ENCODE measurements around the gene HOXD1.

Gene HOXD1

DNA sequence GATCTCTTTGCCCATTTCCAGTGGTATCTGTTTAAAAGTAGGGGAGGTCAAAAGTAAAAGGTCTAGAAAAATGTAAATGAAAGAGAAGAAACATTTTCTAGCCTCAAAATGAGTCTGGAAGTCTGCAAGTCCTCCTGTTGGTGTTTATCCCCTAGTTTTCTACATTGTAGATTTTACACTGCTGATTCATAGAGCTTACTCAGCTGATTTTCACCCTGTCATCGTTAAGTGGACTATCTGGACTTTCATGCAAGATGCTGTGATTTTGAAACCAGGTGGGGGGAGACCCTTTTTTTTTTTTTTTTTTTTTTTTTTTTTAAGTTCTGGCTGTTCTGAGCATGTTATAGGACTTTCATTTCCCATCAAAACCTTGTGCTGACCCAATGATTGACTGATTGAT lies 21.1 kb upstream of the HOXD1 start:
- no peak for DNase-seq

DNA sequence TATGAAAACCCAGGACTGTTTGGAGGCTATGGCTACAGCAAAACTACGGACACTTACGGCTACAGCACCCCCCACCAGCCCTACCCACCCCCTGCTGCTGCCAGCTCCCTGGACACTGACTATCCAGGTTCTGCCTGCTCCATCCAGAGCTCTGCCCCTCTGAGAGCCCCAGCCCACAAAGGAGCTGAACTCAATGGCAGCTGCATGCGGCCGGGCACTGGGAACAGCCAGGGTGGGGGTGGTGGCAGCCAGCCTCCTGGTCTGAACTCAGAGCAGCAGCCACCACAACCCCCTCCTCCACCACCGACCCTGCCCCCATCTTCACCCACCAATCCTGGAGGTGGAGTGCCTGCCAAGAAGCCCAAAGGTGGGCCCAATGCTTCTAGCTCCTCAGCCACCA lies 19.3 kb upstream of the HOXD1 start:
- DNase-seq = no peak

DNA sequence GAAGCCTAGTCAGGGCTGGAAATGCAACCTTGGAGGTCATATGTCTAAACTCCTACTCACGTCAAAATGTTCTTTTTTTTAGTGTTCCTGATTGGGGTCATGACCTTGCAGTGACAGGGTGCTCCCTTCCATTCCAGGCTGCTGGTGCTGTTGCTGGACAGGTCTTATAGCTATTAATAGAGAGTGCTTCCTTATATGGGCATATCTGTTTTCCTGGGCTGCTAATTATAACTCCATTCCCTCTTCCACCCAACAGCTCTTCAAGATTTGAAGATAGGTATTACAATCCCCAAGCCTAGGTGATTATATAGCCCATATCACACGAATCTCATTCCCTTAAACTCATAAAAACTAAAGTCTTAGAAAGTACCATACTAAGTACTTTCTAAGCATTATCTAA lies 18.8 kb upstream of the HOXD1 start:
- DNase-seq = no peak

DNA sequence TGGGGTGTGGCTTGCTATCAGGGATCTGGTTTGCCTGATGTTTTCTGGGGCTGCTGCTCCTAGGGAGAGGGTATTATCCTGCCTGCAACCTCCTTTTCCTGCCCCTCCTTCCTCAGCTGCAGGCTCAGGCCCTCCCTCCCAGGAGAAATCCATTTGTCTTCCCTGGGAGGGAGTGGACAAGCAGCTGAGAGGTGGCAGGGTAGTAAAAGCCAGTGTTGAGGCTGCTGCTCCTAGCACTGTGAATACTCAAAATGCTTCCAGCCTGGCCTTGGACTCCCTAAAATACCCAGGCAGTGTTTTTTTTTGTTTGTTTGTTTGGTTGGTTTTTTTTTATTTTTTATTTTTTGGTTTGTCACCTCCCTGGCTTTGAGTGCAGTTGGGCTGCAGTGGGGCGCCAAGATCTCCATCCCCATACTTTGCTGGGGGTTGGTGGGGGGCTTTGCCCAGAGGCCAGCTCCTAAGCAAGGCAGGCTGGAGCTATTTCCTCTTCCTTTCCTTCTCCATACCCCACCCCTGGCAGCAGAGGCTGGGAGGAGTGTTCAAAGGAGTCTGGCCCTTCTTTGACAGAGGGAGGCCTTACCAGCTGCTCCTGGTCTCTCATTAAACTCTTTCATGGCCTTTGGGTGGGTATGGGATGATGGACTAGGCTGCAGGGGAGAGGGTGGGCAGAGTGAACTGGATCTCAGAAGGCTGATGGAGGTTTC lies 17.7 kb upstream of the HOXD1 start:
- no peak for DNase-seq

DNA sequence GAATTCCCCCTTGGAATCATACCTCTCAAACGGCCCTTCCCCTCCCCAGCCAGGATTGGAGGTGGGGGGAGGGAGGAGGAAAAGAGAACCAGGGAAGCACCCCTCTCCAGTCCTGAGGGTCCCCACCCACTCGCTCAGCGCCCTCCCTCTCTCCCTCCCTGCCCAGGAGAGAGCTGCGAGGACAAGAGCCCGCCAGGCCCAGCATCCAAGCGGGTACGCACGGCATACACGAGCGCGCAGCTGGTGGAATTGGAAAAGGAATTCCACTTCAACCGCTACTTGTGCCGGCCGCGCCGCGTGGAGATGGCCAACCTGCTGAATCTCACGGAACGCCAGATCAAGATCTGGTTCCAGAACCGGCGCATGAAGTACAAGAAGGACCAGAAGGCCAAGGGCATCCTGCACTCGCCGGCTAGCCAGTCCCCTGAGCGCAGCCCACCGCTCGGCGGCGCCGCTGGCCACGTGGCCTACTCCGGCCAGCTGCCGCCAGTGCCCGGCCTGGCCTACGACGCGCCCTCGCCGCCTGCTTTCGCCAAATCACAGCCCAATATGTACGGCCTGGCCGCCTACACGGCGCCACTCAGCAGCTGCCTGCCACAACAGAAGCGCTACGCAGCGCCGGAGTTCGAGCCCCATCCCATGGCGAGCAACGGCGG lies 17.0 kb upstream of the HOXD1 start:
- DNase-seq = no peak

- DNase-seq = no peak
These were observed 16.2 kb upstream of the HOXD1 start for GRCh38 chr2:176172007-176172894.

DNA sequence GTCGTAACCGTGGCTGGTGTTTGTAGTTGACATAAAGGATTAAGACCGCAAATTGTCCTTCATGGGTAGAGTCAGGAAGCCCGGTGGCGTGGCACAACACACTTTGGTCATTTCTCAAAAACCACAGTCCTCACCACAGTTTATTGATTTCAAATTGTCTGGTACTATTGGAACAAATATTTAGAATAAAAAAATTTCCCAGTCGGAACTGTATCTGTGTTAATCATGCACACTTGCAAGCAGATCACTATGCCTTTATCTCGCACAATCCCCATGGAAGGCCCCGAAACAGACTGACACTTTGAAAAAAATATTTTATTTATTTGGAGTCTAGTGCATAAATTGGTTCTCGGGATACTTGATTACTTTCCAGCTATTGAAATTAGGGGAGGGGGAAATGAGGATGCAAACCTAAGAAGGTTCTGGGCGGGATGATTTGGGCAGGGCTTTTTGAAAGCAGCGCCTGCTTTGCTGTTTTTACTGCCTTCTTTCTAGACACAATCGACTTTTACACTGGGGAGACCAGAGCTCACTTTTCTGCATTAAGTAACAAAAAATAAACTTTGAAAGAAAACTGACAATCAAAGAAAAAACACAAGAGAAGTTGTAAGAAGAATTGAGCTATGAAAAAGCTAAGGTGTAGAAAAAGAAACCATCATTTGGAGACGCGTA lies 15.4 kb upstream of the HOXD1 start:
- no peak for DNase-seq

GRCh38 chr2:176173567-176174381 lies 14.7 kb upstream of the HOXD1 start:
- DNase-seq = no peak

DNA sequence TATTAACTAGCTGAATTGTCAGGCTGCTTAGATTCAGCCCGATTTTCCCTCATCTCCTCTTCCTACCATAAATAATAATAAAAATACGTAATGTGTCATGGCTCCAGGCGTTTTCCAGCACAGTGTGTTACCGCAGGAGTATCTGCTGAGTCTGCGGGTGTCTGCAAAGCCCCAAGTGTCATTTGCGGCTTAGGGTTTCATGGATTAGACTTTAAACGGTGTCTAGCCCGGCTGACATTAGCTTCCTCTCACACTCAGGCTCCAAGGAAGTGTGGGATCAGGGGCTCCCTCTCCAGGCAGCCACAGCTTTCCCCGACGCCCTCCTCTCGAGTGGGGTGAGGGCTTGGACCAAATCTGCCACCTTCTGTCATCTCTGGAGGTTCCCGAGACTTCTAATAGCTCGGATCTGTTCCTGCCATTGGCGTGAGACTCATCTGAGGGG lies 14.1 kb upstream of the HOXD1 start:
- DNase-seq = no peak

DNA sequence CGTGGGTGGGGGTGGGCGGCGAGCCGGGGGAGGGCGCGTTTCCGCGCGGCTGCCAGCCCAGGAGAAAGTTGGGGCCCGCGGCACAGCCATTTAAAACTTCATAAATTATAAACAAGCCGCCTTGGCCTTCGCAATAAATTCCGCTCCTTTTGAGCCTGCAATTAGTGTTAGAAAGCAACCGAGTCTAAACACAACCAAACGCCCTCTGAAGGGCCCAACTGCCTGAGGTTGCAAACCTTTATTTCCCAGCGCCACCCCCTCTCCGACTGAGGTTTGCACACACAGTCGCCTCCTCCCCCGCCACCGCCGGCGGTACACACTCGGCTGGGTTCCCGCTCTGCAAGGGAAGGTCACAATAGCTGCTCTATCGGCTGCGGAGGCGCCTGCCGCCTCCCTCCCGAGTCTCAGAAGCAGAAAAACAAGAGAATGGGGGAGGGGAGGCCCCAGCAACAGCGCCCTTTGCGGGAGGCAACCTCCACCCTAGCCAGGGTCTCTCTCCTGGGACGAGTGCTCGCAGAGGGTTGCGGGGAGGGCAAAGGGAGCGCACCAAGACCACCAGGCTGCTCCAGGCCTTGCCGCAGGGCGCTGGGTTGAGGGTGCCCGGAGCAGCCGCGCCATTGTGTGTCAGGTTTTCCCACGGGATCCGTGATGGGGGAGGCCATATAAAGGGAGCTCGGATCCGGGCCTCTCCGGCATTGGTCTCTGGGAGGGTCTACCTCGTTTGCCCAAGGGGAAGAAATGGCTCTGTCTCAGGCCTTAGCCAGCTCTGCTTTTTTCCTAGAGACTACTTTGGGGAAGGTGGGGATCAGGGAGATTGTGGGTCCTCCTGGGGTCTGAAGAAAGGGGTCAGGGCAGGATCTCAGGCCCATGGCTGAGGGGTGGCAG lies 13.4 kb upstream of the HOXD1 start:
- DNase-seq = no peak

GRCh38 chr2:176175709-176176607 lies 12.5 kb upstream of the HOXD1 start:
- DNase-seq = no peak

- no peak for DNase-seq
These were observed 10.9 kb upstream of the HOXD1 start for GRCh38 chr2:176177580-176178037.

DNA sequence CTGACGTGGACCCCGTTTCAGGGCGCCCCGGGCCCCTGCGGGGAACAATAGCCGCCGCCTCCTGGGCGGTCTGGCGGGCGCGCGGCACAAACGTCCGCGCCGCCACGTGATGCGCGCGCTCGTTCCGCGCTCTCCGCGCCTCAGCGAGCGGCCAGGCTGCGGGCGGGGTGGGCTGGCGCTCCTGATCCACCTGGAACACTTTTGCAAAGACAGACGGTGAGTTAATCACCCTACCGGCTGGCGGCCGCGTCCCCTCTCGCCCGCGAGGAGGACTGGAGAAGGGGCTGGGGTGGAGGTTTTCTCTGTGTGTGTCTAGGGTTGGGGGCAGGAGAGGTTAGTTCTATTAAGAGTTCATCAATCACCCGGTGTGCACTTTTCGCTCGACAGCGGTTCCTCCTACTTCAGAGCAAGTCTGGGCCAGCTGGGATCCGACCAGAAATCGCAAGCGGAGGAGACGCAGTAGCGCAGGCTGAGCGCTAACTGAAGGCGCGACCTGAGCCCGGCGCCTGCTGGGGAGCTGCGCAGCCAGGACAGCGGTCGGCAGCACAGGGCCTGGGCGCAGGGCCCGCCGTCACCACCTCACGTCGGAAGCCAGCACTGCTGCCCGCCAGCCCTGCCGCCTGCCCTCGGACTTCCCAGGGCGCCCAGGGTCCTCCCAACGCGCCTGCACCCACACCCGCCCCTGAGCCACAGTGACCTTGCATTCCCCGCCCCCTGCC lies 10.3 kb upstream of the HOXD1 start:
- no peak for DNase-seq

DNA sequence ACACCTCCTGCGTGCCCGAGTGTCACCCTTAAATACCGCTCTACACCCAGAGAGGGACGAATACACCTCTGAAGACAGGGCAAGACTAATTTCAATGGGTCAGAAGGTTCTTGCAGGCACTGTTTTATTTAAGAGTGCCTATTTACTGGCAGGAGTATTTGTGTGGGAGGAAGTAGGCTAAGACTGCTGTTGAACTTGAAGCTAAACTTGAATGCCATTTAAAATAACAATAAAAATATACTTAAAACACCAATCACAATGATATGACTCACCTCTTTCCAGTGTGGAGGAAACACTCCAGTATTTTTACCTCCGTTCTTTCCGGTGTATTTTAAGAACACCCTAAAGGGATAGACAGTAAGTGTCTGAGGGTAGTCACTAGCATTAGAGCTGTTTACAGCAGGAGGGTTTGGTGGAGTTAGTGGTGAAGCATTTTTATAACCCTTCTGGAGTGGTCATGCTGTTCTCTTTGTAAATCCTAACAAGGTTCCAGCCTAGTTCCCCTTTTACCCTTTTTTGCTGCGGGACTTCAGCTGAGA lies 9.6 kb upstream of the HOXD1 start:
- DNase-seq = no peak

- DNase-seq = no peak
These were observed 6.9 kb upstream of the HOXD1 start for GRCh38 chr2:176181551-176181950.

DNA sequence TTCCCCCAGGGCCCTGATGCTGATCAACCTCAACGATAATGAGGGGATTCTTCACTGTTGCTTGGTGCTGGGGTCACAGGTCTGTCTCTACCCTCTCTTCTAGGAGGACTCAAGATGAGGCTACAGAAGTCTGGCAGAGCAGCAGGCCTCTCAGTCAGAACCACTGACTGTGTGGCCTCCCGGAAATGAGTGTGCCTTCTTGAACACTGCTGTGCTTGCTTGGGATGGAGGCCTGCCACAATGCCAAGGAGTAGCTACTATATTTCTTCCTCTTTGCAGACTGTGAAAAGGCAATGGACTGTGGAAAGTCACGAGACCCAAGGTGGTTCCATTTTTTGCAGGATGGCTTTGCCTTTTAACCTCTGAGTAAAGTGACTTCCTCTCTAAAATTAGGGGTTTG lies 5.8 kb upstream of the HOXD1 start:
- DNase-seq = no peak

- DNase-seq = no peak
These were observed 3.7 kb upstream of the HOXD1 start for GRCh38 chr2:176184749-176185148.

- DNase-seq = no peak
These were observed 2.4 kb upstream of the HOXD1 start for GRCh38 chr2:176186024-176186423.
